A549 (cell line): ENCODE data around the gene SNX27.

ENCODE experiments used
- CTCF ChIP-seq: fragments of >200 bp; sonication (Bioruptor Twin); formaldehyde crosslinking; IDR thresholded peaks from 3 replicates; pipeline ENCODE4 v1.5.1; 2016
- ESRRA ChIP-seq: fragments of 150-350 bp; IDR thresholded peaks from 2 replicates; pipeline ENCODE4 v1.6.1; 2014; ENCODE audit warnings: mild to moderate bottlenecking, low read length, borderline replicate concordance
- HOXA7 ChIP-seq: fragments of 250-450 bp; sonication (Bioruptor Pico); IDR thresholded peaks from 2 replicates; pipeline ENCODE4 v1.5.0; 2020; ENCODE audit warnings: mild to moderate bottlenecking, moderate library complexity
- MAFK ChIP-seq: fragments of 450-650 bp; IDR thresholded peaks from 2 replicates; pipeline ENCODE4 v1.6.1; 2014; ENCODE audit not compliant: partially characterized antibody
- MAX ChIP-seq: IDR thresholded peaks from 2 replicates; pipeline ENCODE4 v1.6.1; 2012
- PHF8 ChIP-seq: fragments of 200-600 bp; sonication (generic); IDR thresholded peaks from 2 replicates; pipeline ENCODE4 v1.6.1; 2016; ENCODE audit warnings: low read depth, mild to moderate bottlenecking, antibody characterized with exemption, moderate library complexity, borderline replicate concordance
- POLR2A ChIP-seq: IDR thresholded peaks from 2 replicates; pipeline ENCODE4 v1.6.1; 2012; ENCODE audit warnings: mild to moderate bottlenecking, low read length
- POLR2AphosphoS2 ChIP-seq: conservative IDR thresholded peaks from 2 replicates; pipeline ENCODE4 v1.6.1; 2012; ENCODE audit warnings: low read length, improper control_type of control experiment, inconsistent platforms
- RFX5 ChIP-seq: fragments of 450-650 bp; IDR thresholded peaks from 2 replicates; pipeline ENCODE4 v1.7.1; 2014; ENCODE audit warnings: antibody characterized with exemption, mild to moderate bottlenecking, moderate library complexity
- USF2 ChIP-seq: fragments of 450-650 bp; IDR thresholded peaks from 2 replicates; pipeline ENCODE4 v1.6.1; 2014; ENCODE audit warnings: antibody characterized with exemption

- no peak for TF ChIP-seq CTCF
- no peak for TF ChIP-seq RFX5
- no peak for TF ChIP-seq HOXA7 (CRISPR knock-in tag)
- no peak for TF ChIP-seq MAFK
- no peak for TF ChIP-seq USF2
- no peak for TF ChIP-seq PHF8
- no peak for TF ChIP-seq POLR2AphosphoS2
- no peak for TF ChIP-seq ESRRA
- no peak for TF ChIP-seq POLR2A
- TF ChIP-seq MAX = no peak
Observed at GRCh38 chr1:151707541-151708065, 95.8 kb downstream of the SNX27 start.
